RPMI7951 (cell line): ENCODE results near the gene NCOA3. TPM values are rescaled to one million over a fixed set of nuclear protein-coding genes. Genes with fewer than 3 reads are reported as not detected.
"Not testable (repeated sequence)": the region's sequence is repeated elsewhere in the genome, so short reads cannot be mapped to it uniquely, and the experiment has no call there.

ENCODE experiments used
- DNase-seq: peaks from one replicate; pipeline ENCODE4 v3.0.0-alpha.2; 2012; ENCODE audit warnings: low read depth
- total RNA-seq: library from RNA; depleted of rRNA; stranded (reverse); fragments of >200 nt; shearing (Covaris generic); gene quantifications from 2 replicates; pipeline ENCODE4 v1.2.3, GENCODE V29; 2014

Gene NCOA3
- total RNA-seq, 1 experiment from 2014 or later, result 47.9 TPM

GRCh38 chr20:47468290-47469050 lies 33.2 kb upstream of the NCOA3 start:
- no peak for DNase-seq

DNA sequence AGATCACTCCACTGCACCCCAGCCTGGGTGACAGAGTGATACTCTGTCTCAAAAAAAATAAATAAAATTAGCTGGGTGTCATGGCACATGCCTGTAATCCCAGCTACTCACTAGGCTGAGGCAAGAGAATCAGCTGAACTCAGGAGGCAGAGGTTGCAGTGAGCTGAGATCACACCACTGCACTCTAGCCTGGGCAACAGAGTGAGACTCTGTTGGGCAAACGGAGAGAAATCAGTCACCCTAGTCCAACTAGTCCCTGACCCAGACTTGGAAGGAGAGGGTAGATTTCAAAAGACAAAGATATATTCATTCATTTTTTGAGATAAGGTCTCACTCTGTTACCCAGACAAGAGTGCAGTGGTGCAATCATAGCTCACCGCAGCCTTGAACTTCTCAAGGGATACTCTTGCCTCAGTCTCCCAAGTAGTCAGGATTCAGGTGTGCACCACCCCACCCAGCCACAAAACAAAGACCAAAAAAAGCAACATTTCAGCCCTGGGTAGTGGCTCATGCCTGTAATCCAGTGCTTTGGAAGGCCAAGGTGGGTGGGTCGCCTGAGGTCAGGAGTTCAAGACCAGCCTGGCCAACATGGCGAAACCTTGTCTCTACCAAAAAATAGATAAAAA lies 26.2 kb upstream of the NCOA3 start:
- DNase-seq, result no peak

DNA sequence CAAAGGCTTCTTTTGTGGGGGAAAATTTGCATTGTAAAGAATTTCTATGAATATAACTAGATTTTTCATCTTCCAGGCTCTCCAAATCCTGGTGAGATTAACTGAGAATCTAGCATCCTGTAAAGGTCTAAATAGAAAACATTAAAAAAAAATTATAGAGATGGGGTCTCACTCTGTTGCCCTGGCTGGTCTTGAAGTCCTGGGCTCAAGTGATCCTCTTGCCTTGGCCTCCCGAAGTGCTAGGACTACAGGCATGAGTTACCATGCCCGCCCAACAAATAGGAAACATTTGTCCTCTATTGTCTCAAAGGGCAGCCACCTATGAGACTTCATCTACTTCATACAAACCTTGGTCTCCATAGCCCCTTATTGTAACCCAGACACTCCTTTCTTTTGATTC lies 25.2 kb upstream of the NCOA3 start:
- DNase-seq, result no peak

DNA sequence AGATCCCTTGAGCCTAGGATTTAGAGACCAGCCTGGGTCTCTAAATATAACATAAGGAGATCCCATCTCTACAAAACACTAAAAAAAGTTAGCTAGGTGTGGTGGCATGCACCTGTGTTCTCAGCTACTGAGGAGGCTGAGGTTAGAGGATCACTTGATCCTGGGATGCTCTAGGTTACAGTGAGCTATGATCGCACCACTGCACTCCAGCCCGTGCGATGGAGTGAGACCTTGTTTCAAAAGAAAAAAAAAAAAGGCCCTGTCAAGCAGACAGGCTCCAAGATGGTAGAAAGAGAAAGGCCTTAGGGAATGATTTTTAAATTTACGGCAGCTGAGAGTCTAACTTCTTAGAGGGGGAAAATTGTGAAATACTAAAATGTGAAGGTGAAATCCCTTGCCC lies 22.6 kb upstream of the NCOA3 start:
- no peak for DNase-seq

GRCh38 chr20:47479506-47479905 lies 22.2 kb upstream of the NCOA3 start:
- DNase-seq, result no peak

GRCh38 chr20:47480239-47480638 lies 21.4 kb upstream of the NCOA3 start:
- DNase-seq, result no peak

- no peak for DNase-seq
Measured at GRCh38 chr20:47480705-47481104, 21.0 kb upstream of the NCOA3 start.

- no peak for DNase-seq
Measured at GRCh38 chr20:47481330-47482216, 20.1 kb upstream of the NCOA3 start.

DNA sequence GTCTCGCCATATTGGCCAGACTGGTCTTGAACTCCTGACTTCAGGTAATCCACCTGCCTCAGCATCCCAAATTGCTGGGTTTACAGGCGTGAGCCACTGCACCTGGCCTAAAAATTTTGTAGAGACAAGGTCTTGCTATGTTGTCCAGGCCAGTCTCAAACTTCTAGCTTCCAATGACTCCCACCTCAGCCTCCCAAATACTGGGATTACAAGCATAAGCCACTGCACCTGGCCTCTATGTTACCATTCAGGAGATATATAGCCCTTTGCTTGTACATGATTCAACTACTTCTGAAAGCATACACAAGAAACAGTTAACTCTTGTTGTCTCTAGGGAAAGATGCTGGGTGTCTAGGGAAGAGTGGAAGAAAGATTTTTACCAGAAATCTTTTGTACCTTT lies 19.0 kb upstream of the NCOA3 start:
- DNase-seq, result no peak

GRCh38 chr20:47484303-47484702 lies 17.4 kb upstream of the NCOA3 start:
- no peak for DNase-seq

DNA sequence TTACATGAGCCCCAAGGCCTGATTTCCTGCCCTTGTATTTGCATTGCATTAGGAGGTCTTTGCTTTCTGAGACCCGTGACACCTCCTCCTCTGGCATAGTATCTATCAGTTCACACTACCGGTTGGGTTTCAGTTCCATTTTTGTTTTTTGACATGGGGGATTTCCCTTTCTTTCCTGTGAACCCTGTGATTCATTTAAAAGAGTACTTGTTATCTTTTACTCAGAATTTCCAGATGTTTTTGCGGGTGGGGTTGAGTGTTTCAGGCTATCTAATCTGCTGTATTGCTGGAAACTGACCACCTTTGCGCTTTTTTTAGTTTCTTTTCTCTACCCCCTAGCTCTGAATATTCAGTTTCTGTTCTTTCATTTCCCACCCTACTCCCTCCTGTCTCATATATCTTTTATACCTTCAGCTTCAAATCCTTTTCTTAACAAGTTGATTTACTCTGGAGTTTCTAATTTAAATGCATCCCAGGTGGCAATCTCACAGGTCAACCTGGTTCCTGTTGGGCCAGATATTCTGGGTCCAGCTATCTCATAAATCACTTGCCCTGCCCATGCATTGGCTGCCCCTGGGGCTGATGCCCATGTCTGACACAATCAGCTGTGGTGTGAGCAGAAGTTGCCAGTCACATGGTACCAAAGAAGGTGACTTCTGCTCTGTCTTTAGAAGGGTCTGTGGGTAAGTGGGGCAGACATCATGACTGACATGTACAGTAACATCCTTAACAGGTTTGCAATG lies 14.3 kb upstream of the NCOA3 start:
- DNase-seq, result peak; percentile 60

DNA sequence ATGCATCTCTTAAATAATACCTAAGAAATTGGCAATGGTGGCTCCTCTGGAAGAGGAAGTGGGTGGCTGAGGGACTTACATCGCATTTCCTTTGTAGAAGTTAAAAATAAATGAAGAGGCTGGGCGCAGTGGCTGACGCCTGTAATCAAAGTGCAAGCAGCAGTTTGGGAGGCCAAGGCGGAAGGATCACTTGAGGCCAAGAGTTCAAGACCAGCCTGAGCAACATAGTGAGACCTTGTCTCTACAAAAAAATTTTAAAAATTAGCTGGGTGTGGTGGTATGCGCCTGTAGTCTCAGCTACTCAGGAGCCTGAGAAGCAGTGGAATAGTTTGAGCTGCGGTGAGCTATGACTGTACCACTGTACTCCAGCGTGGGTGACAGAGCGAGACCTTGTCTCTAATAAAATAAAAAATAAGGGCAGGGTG lies 12.2 kb upstream of the NCOA3 start:
- no peak for DNase-seq

GRCh38 chr20:47490795-47491194 lies 10.9 kb upstream of the NCOA3 start:
- no peak for DNase-seq

DNA sequence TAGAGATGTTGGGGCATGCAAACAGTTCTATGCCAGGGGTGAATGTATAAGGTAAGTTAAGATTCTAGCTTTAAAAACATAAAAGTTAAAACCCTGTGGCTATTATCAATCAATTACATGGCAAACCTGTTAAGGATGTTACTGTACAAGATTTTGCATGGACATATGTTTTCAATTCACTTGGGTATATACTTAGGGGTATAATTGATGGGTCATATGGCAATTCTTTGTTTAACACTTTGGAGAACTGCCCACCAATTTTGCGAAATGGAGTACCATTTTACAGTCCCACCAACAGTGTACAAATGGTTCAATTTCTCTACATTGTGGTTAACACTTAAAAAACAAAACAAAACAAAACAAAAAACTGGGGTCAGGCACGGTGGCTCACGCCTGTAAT lies 9.4 kb upstream of the NCOA3 start:
- no peak for DNase-seq

DNA sequence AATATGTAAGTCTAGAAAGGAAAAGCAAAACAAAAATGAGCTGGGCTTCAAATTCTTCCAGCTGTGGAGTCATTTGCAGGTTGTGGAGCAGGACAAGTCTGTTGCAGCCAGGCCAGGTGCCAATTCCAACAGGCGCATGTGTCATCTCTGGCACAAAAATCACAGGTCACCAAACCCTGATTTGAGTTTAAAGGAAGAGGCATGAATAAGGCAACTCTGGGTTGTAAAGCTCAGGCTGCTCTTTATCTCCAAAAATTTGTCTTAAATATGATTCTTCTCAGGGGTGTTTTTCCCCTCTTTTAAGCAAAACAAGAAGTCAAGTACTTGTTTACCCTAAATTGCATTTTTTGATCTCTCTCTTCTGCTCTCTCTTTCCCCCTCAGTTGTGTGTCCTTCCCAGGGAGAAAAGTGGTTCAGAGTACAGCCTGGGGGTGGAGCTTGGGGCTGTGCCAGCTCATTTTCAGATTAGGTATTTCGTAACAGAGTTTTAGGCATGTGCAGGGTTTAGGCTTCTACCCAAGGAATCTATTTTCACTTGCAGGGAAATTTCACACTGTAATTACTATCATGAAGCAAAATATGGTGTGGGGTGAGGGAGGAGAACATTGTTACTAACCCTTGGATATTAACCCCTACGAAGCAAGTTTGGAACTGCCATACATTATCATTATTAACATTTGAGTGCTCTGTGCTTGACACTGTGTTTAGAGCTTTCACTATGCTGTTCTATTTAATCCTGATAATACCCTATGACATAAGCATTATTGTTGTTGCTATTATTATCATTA lies 8.3 kb upstream of the NCOA3 start:
- DNase-seq, result peak; percentile 76

GRCh38 chr20:47493963-47494293 lies 7.8 kb upstream of the NCOA3 start:
- DNase-seq, result no peak

- not testable (repeated sequence) for DNase-seq
Measured at GRCh38 chr20:47494606-47495005, 7.1 kb upstream of the NCOA3 start.

- DNase-seq, result no peak
Measured at GRCh38 chr20:47496118-47496517, 5.6 kb upstream of the NCOA3 start.

GRCh38 chr20:47498606-47499005 lies 3.1 kb upstream of the NCOA3 start:
- DNase-seq, result no peak

GRCh38 chr20:47499053-47499452 lies 2.6 kb upstream of the NCOA3 start:
- no peak for DNase-seq

- not testable (repeated sequence) for DNase-seq
Measured at GRCh38 chr20:47500082-47500481, 1.6 kb upstream of the NCOA3 start.
